Thyroid gland (tissue), 4 donors: ENCODE results near the gene SIGLEC6.

ENCODE experiments used
- CTCF ChIP-seq, 6 experiments: fragments of 200-600 bp in 3 of 6; fragments of 450-650 bp in 3 of 6; sonication (generic) in 3 of 6; IDR thresholded peaks; one replicate each; pipeline ENCODE4 v1.5.1; 2016 to 2019; ENCODE audit warnings: antibody characterized with exemption in 6 of 6, mild to moderate bottlenecking in 2 of 6, inconsistent platforms in 1 of 6, moderate library complexity in 1 of 6
- POLR2A ChIP-seq, 2 donors: fragments of 450-650 bp; IDR thresholded peaks; one replicate each; pipeline ENCODE4 v1.6.1; 2017; ENCODE audit warnings: antibody characterized with exemption in 2 of 2, mild to moderate bottlenecking in 2 of 2, moderate library complexity in 1 of 2

GRCh38 chr19:51571599-51571998, 40.1 kb upstream of the SIGLEC6 start:
- TF ChIP-seq POLR2A (IDR thresholded peaks at IDR 0.05) (no peak), CTCF (IDR thresholded peaks at IDR 0.05) (no peak)
